Body of pancreas (tissue), 4 donors: Measurements from ENCODE around the gene TOMM6. TPM values are rescaled to one million over a fixed set of nuclear protein-coding genes. Genes with fewer than 3 reads are reported as not detected.

Experiments
- ATAC-seq: fragments of 150-250 bp; one replicate; pipeline ENCODE4 v1.9.1; 2016
- DNase-seq, 4 donors: peaks; one replicate each; pipeline ENCODE4 v3.0.0-alpha.2; 2019
- H3K27ac ChIP-seq, 4 donors: fragments of 200-600 bp; sonication (generic); 1 replicate in 3 of 4; 2 replicates in 1 of 4; pipeline versions ENCODE4 v1.5.1 to v1.6.1; 2016 to 2019; ENCODE audit warnings: mild to moderate bottlenecking in 1 of 4, mixed read lengths in 1 of 4, moderate library complexity in 1 of 4
- H3K27me3 ChIP-seq, 2 donors: fragments of 200-600 bp; sonication (generic); one replicate each; pipeline ENCODE4 v1.6.0; 2016; ENCODE audit warnings: mild to moderate bottlenecking in 1 of 2
- H3K36me3 ChIP-seq, 2 donors: fragments of 200-600 bp; sonication (generic); replicated peaks in 1 of 2; 2 replicates each; pipeline ENCODE4 v1.5.1; 2016; ENCODE audit warnings: low read depth in 2 of 2; ENCODE audit not compliant: insufficient read depth in 1 of 2
- H3K4me1 ChIP-seq: fragments of 200-600 bp; sonication (generic); one replicate; pipeline ENCODE4 v1.6.0; 2016
- H3K4me3 ChIP-seq, 2 donors: fragments of 200-600 bp; sonication (generic); 1 replicate in 1 of 2; 2 replicates in 1 of 2; pipeline ENCODE4 v1.5.1; 2016 to 2019
- H3K9me3 ChIP-seq, 3 donors: fragments of 200-600 bp; sonication (generic); 1 replicate in 2 of 3; 2 replicates in 1 of 3; pipeline ENCODE4 v1.5.1; 2016
- POLR2A ChIP-seq, 3 donors: fragments of 450-650 bp; IDR thresholded peaks; one replicate each; pipeline ENCODE4 v1.6.1; 2016; ENCODE audit warnings: antibody characterized with exemption in 3 of 3, mild to moderate bottlenecking in 2 of 3
- WGBS, 2 donors: methylation state at CpG; one replicate each; pipeline ENCODE4 v1.1.5; 2017; 5-methylcytosine and 5-hydroxymethylcytosine counted together
- intact Hi-C: fragments of 100-400 bp; cut with DNase I; formaldehyde crosslinking; loops from one replicate; pipeline ENCODE4 v1.15.1; 2023
- total RNA-seq, 2 donors: library from RNA; depleted of rRNA; stranded (reverse); fragments of >200 nt; gene quantifications; one replicate each; pipeline ENCODE4 v1.1.0, GENCODE V29; 2016
- TF ChIP-seq, protein P1 (sequence below), 7 experiments: fragments of 450-650 bp in 4 of 7; fragments of 200-600 bp in 3 of 7; sonication (generic) in 3 of 7; IDR thresholded peaks; one replicate each; pipeline ENCODE4 v1.5.1; 2016 to 2019; ENCODE audit warnings: antibody characterized with exemption in 7 of 7

TOMM6 gene
- total RNA-seq, 2 donors from 2014 or later, result 83.5 to 127 TPM

- Histone ChIP-seq H3K27ac (peak overlapping the region in 3 of 4 donors; percentile 23 to 93 (median 91)), H3K4me1 (peaks cover 63% of the 10 kb centered on the region)
- 49 to 60% methylated on average over 5 of the region's 5 CpGs for WGBS, 2 donors
These were observed 2.8 kb upstream of the TOMM6 start for GRCh38 chr6:41784581-41785171.

DNA sequence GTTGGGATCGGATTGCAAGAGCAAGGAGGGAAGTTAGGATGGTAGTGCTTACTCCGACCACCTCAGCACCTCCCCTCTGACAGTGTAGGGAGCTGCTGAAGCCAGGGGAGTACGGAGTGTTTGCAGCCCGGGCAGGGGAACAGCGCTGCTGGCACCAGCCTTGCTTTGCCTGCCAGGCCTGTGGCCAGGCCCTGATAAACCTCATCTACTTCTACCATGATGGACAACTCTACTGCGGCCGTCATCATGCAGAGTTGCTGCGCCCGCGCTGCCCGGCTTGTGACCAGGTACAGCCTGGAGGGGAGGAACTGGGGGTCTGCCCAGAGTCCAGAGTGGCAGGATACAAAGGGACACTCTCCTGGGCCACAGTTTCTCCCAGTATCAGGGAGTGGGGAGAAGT is 2.2 kb upstream of the TOMM6 start:
- TF ChIP-seq, protein P1, sequence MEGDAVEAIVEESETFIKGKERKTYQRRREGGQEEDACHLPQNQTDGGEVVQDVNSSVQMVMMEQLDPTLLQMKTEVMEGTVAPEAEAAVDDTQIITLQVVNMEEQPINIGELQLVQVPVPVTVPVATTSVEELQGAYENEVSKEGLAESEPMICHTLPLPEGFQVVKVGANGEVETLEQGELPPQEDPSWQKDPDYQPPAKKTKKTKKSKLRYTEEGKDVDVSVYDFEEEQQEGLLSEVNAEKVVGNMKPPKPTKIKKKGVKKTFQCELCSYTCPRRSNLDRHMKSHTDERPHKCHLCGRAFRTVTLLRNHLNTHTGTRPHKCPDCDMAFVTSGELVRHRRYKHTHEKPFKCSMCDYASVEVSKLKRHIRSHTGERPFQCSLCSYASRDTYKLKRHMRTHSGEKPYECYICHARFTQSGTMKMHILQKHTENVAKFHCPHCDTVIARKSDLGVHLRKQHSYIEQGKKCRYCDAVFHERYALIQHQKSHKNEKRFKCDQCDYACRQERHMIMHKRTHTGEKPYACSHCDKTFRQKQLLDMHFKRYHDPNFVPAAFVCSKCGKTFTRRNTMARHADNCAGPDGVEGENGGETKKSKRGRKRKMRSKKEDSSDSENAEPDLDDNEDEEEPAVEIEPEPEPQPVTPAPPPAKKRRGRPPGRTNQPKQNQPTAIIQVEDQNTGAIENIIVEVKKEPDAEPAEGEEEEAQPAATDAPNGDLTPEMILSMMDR (IDR thresholded peaks at IDR 0.05), result no peak
- no peak for TF ChIP-seq POLR2A (IDR thresholded peaks at IDR 0.05)
- H3K4me1 ChIP-seq, result peaks cover 63% of the 10 kb centered on the region
- H3K4me3 ChIP-seq, result no peak overlapping the region
- no peaks in the 10 kb centered on the region for H3K9me3 ChIP-seq
- peaks cover 0 to 4% of the 10 kb centered on the region in 2 donors for H3K36me3 ChIP-seq
- ATAC-seq (no peak), DNase-seq (no peak)
- intact Hi-C loops, result no loop called here
- 38 to 63% methylated on average over 5 to 10 of the region's 11 CpGs for WGBS, 2 donors
- no peaks in the 10 kb centered on the region for H3K27me3 ChIP-seq
- peak overlapping the region in 3 of 4 donors; percentile 23 to 93 (median 91) for H3K27ac ChIP-seq

More at GRCh38 chr6:41784581-41785171, 2.8 kb upstream of the TOMM6 start:
- H3K4me3 ChIP-seq, result no peak overlapping the region
- DNase-seq, result peak in 2 of 4 donors; percentile 26 to 46
- no peaks in the 10 kb centered on the region for H3K9me3 ChIP-seq
- no peaks in the 10 kb centered on the region for H3K27me3 ChIP-seq
- no peaks in the 10 kb centered on the region for H3K36me3 ChIP-seq
- intact Hi-C loops, result no loop called here
- no peak for ATAC-seq
- TF ChIP-seq, protein P1 (IDR thresholded peaks at IDR 0.05), result no peak
- no peak for TF ChIP-seq POLR2A (IDR thresholded peaks at IDR 0.05)

- Histone ChIP-seq H3K9me3 (no peaks in the 10 kb centered on the region), H3K27me3 (no peaks in the 10 kb centered on the region), H3K27ac (peak overlapping the region in 3 of 4 donors; percentile 75 to 93 (median 91)), H3K4me3 (peak overlapping the region in 1 of 2 donors; percentile 66), H3K36me3 (peaks cover 0 to 4% of the 10 kb centered on the region in 2 donors), H3K4me1 (peaks cover 61% of the 10 kb centered on the region)
- TF ChIP-seq, protein P1 (IDR thresholded peaks at IDR 0.05), result no peak
- TF ChIP-seq POLR2A (IDR thresholded peaks at IDR 0.05), result no peak
- ATAC-seq (no peak), DNase-seq (peak in 1 of 4 donors; percentile 23)
- 18 to 19% methylated on average over 18 to 29 of the region's 29 CpGs for WGBS, 2 donors
- intact Hi-C loops, result no loop called here
These were observed 1.6 kb upstream of the TOMM6 start for GRCh38 chr6:41785689-41786450.

DNA sequence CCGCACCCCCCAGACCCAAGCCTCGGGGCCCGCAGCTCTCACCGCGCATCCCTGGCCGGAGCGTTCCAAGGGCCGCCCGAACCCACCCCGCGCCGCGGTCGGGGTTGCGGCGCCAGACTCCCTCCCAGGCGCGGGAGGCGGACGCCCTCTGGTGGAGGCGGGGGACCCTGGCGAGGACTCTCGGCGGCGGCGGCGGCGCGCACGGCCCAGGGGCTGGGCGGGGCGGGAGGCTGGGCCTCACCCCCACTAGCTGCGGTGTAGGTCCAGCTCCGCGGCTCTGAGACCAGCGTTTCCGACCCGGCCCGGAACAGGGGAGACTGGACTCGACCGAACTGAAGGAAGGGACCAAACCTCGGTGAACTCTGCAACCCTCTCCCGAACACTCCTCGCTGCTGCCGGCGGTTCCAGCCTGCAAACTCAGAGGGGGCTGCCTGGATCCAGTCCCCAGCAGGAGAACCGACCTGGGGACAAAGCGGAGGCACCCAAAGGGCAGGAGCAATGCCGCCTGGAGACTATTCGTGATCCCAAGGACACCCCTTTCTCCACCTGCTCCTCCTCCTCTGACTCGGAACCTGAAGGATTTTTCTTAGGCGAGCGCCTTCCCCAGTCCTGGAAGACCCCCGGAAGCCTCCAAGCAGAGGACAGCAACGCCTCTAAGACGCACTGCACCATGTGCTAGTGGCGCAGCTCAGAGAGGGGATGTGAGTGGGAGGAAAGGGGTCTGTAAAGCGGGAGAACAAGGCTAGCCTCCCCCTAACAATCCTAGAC is 859 bp upstream of the TOMM6 start:
- no peaks in the 10 kb centered on the region for H3K9me3 ChIP-seq
- DNase-seq (peak; percentile 85 to 89 (median 86)), ATAC-seq (peak; percentile 85)
- peak overlapping the region; percentile 75 to 93 (median 92) for H3K27ac ChIP-seq
- TF ChIP-seq, protein P1 (IDR thresholded peaks at IDR 0.05), result peak; percentile 52 to 96 (median 92)
- no peak for TF ChIP-seq POLR2A (IDR thresholded peaks at IDR 0.05)
- no peaks in the 10 kb centered on the region for H3K27me3 ChIP-seq
- H3K4me3 ChIP-seq, result peak overlapping the region; percentile 44 to 66
- 0% methylated on average over 1 to 58 of the region's 58 CpGs for WGBS, 2 donors
- intact Hi-C loops, result no loop called here
- peaks cover 0 to 4% of the 10 kb centered on the region in 2 donors for H3K36me3 ChIP-seq
- peaks cover 53% of the 10 kb centered on the region for H3K4me1 ChIP-seq
